PC-9 (cell line): ENCODE measurements around the gene ZNF41.

Experiments
- CTCF ChIP-seq: fragments of 200-600 bp; sonication (generic); conservative IDR thresholded peaks from 2 replicates; pipeline ENCODE4 v1.6.1; 2017; ENCODE audit warnings: mixed run types, antibody characterized with exemption, mild to moderate bottlenecking, moderate library complexity
- EZH2 ChIP-seq: fragments of 200-600 bp; sonication (generic); IDR thresholded peaks from 2 replicates; pipeline ENCODE4 v1.8.0; 2017; ENCODE audit warnings: antibody characterized with exemption, low read depth

- TF ChIP-seq CTCF (no peak), EZH2 (no peak)
These were observed 62.8 kb downstream of the ZNF41 start for GRCh38 chrX:47420265-47420664.
